H9 (cell line): Measurements from ENCODE around the gene ANKRD11. TPM values are rescaled to one million over a fixed set of nuclear protein-coding genes. Genes with fewer than 3 reads are reported as not detected.

ENCODE experiments used
- DNase-seq: peaks from one replicate; pipeline ENCODE4 v3.0.0-alpha.2; 2017
- H2AFZ ChIP-seq: one replicate; pipeline ENCODE4 v1.6.1; 2013; ENCODE audit warnings: mild to moderate bottlenecking, low read length, control low read depth, moderate library complexity
- H2AK5ac ChIP-seq: 2 replicates; pipeline ENCODE4 v1.6.1; 2013; ENCODE audit warnings: low read length, control low read depth, mixed read lengths; ENCODE audit not compliant: insufficient read length
- H2BK120ac ChIP-seq: one replicate; pipeline ENCODE4 v1.6.1; 2013; ENCODE audit warnings: low read depth, mild to moderate bottlenecking, low read length, control low read depth, inconsistent platforms; ENCODE audit not compliant: poor library complexity, severe bottlenecking
- H2BK12ac ChIP-seq: 2 replicates; pipeline ENCODE4 v1.6.1; 2013; ENCODE audit warnings: low read length, control low read depth, mixed read lengths, low read depth; ENCODE audit not compliant: insufficient read length
- H2BK15ac ChIP-seq: 2 replicates; pipeline ENCODE4 v1.6.1; 2013; ENCODE audit warnings: low read depth, low read length, control low read depth
- H2BK20ac ChIP-seq: one replicate; pipeline ENCODE4 v1.6.1; 2013; ENCODE audit warnings: low read depth, mild to moderate bottlenecking, low read length, control low read depth, inconsistent platforms; ENCODE audit not compliant: poor library complexity, severe bottlenecking
- H2BK5ac ChIP-seq: 2 replicates; pipeline ENCODE4 v1.6.1; 2013; ENCODE audit warnings: low read length, control low read depth, mixed read lengths; ENCODE audit not compliant: insufficient read length
- H3K14ac ChIP-seq: 2 replicates; pipeline ENCODE4 v1.6.1; 2013; ENCODE audit warnings: low read length, control low read depth; ENCODE audit not compliant: insufficient read depth
- H3K18ac ChIP-seq: 2 replicates; pipeline ENCODE4 v1.6.1; 2013; ENCODE audit warnings: low read depth, mild to moderate bottlenecking, mixed read lengths, low read length, control low read depth; ENCODE audit not compliant: insufficient read length
- H3K23ac ChIP-seq: 2 replicates; pipeline ENCODE4 v1.6.1; 2013; ENCODE audit warnings: low read length, control low read depth, mixed read lengths, low read depth; ENCODE audit not compliant: insufficient read length
- H3K23me2 ChIP-seq: 2 replicates; pipeline ENCODE4 v1.6.1; 2013; ENCODE audit warnings: low read depth, mild to moderate bottlenecking, mixed read lengths, low read length, control low read depth; ENCODE audit not compliant: insufficient read length, poor library complexity, severe bottlenecking
- H3K27ac ChIP-seq: 2 replicates; pipeline ENCODE4 v1.5.1; 2013; ENCODE audit warnings: low read length, control low read depth, mixed read lengths, low read depth; ENCODE audit not compliant: insufficient read length
- H3K27me3 ChIP-seq: 2 replicates; pipeline ENCODE4 v1.6.1; 2013; ENCODE audit warnings: low read length, control low read depth, inconsistent platforms; ENCODE audit not compliant: insufficient read depth
- H3K4ac ChIP-seq: 2 replicates; pipeline ENCODE4 v1.6.1; 2013; ENCODE audit warnings: low read depth, mild to moderate bottlenecking, control low read depth, inconsistent platforms, low read length, moderate library complexity
- H3K4me1 ChIP-seq: 2 replicates; pipeline ENCODE4 v1.6.1; 2013; ENCODE audit warnings: low read length, control low read depth, inconsistent platforms; ENCODE audit not compliant: insufficient read depth
- H3K4me2 ChIP-seq: 2 replicates; pipeline ENCODE4 v1.6.1; 2013; ENCODE audit warnings: low read length, control low read depth, mixed read lengths; ENCODE audit not compliant: insufficient read length, insufficient read depth
- H3K56ac ChIP-seq: 2 replicates; pipeline ENCODE4 v1.6.1; 2013; ENCODE audit warnings: low read depth, mild to moderate bottlenecking, mixed read lengths, low read length, control low read depth; ENCODE audit not compliant: insufficient read length
- H3K79me1 ChIP-seq: 2 replicates; pipeline ENCODE4 v1.6.1; 2013; ENCODE audit warnings: low read depth, mild to moderate bottlenecking, moderate library complexity, low read length, control low read depth, inconsistent platforms; ENCODE audit not compliant: insufficient read depth, poor library complexity, severe bottlenecking
- H3K79me2 ChIP-seq: 2 replicates; pipeline ENCODE4 v1.6.1; 2013; ENCODE audit warnings: low read length, control low read depth, inconsistent platforms; ENCODE audit not compliant: insufficient read depth
- H3K9ac ChIP-seq: 2 replicates; pipeline ENCODE4 v1.6.1; 2013; ENCODE audit warnings: low read length, control low read depth, mixed read lengths; ENCODE audit not compliant: insufficient read length; ENCODE audit errors: extremely low read depth
- H3K9me3 ChIP-seq: one replicate; pipeline ENCODE4 v1.6.1; 2013; ENCODE audit warnings: low read depth, low read length, inconsistent platforms; ENCODE audit not compliant: control insufficient read depth
- H3T11ph ChIP-seq: one replicate; pipeline ENCODE4 v1.6.1; 2013; ENCODE audit warnings: mild to moderate bottlenecking, low read length, control low read depth, inconsistent platforms
- H4K20me1 ChIP-seq: one replicate; pipeline ENCODE4 v1.6.1; 2013; ENCODE audit not compliant: control insufficient read depth, insufficient read length, insufficient read depth
- H4K5ac ChIP-seq: 2 replicates; pipeline ENCODE4 v1.6.1; 2013; ENCODE audit warnings: low read depth, mild to moderate bottlenecking, mixed read lengths, low read length, control low read depth; ENCODE audit not compliant: insufficient read length
- H4K8ac ChIP-seq: replicated peaks from 2 replicates; pipeline ENCODE4 v1.6.1; 2013; ENCODE audit warnings: low read length, control low read depth, mixed read lengths, low read depth; ENCODE audit not compliant: insufficient read length
- H4K91ac ChIP-seq: 2 replicates; pipeline ENCODE4 v1.6.1; 2013; ENCODE audit warnings: low read depth, mild to moderate bottlenecking, moderate library complexity, mixed read lengths, low read length, control low read depth; ENCODE audit not compliant: insufficient read length
- H3K27ac Mint-ChIP-seq, 3 experiments: 2 replicates in 2 of 3; 3 replicates in 1 of 3; pipeline ENCODE4 v1.8.0; 2020 to 2021; ENCODE audit warnings: mixed read lengths in 3 of 3, mild to moderate bottlenecking in 1 of 3, moderate library complexity in 1 of 3
- H3K27me3 Mint-ChIP-seq: 2 replicates; pipeline ENCODE4 v1.8.0; 2021; ENCODE audit warnings: low read depth, mild to moderate bottlenecking, moderate library complexity, mixed read lengths
- H3K36me3 Mint-ChIP-seq, 3 experiments: 2 replicates in 2 of 3; 3 replicates in 1 of 3; pipeline ENCODE4 v1.8.0; 2020 to 2021; ENCODE audit warnings: low read depth in 3 of 3, mixed read lengths in 3 of 3; ENCODE audit not compliant: insufficient read depth in 1 of 3
- H3K4me1 Mint-ChIP-seq, 2 experiments: 2 replicates each; pipeline ENCODE4 v1.8.0; 2020; ENCODE audit warnings: mixed read lengths in 2 of 2
- H3K4me3 Mint-ChIP-seq, 2 experiments: 2 replicates in 1 of 2; 3 replicates in 1 of 2; pipeline ENCODE4 v1.8.0; 2020 to 2021; ENCODE audit warnings: mild to moderate bottlenecking in 2 of 2, mixed read lengths in 2 of 2, moderate library complexity in 1 of 2
- H3K9me3 Mint-ChIP-seq, 2 experiments: 2 replicates in 1 of 2; 3 replicates in 1 of 2; pipeline ENCODE4 v1.8.0; 2020; ENCODE audit warnings: mild to moderate bottlenecking in 2 of 2, mixed read lengths in 2 of 2, moderate library complexity in 1 of 2
- WGBS: extraction: QIAGEN DNeasy Blood & Tissue Kit; methylation state at CpG from one replicate; pipeline ENCODE4 v1.1.7; 2013; ENCODE audit warnings: missing lambda C conversion rate, low lambda C conversion rate, mixed read lengths; ENCODE audit not compliant: insufficient read length; ENCODE audit errors: extremely low coverage; 5-methylcytosine and 5-hydroxymethylcytosine counted together
- total RNA-seq: library from RNA; stranded (reverse); gene quantifications from 2 replicates; pipeline ENCODE4 v1.2.1, GENCODE V29; 2021
- TF ChIP-seq, protein P1 (sequence below): fragments of 200-600 bp; sonication (generic); conservative IDR thresholded peaks from 3 replicates; pipeline ENCODE4 v1.8.0; 2021; ENCODE audit warnings: antibody characterized with exemption, mild to moderate bottlenecking

Gene ANKRD11
- total RNA-seq, 1 experiment from 2014 or later, result 181 TPM

DNA sequence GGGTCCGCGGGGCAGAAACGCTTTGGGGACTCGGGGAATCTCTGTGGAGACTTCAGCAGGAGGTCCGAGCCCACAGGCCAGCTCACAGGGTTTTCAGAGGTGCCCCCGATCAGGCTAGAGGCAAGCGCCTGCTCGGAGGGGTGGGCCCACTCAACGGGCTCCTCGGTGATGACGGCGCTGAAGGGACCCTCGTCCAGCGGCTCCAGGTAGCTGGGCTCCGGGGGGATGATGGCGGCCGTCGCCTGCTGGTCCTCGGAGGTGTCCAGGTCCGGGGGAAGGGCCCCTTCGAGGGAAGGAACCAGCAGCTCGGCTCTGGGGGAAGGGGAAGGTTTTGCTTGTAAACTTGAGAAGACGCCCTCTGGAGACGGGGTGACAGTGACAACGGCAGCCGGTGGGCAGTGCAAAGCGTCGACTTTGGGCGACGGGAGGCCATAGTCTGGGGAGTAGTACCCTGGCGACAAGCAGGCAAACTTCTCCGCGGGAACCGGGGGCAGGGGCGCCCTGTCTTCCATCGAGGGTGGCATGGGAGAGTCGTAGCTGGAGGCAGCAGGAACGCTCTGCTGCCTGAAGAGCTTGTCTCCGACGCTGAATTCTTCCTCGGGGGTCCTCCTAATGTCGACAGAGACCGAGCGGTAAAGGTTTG is 209.7 kb downstream of the ANKRD11 start:
- no peaks in the 10 kb centered on the region for H4K20me1 ChIP-seq

More for the DNA sequence above, 209.7 kb downstream of the ANKRD11 start:
- Histone ChIP-seq H3T11ph (no peak overlapping the region), H2BK20ac (no peak overlapping the region), H3K56ac (no peak overlapping the region), H4K5ac (no peak overlapping the region), H2BK120ac (no peak overlapping the region), H2BK15ac (no peak overlapping the region), H2BK5ac (no peak overlapping the region), H3K79me1 (peaks cover 3% of the 10 kb centered on the region), H3K4me1 (no peaks in the 10 kb centered on the region), H4K8ac (no peak overlapping the region), H3K79me2 (no peaks in the 10 kb centered on the region; the same call in 1 of the 2 replicates), H3K14ac (no peak overlapping the region), H3K23ac (no peak overlapping the region), H3K27ac (no peak overlapping the region), H2AK5ac (no peak overlapping the region), H3K18ac (no peak overlapping the region), H3K9me3 (no peaks in the 10 kb centered on the region), H3K23me2 (no peaks in the 10 kb centered on the region), H4K91ac (no peak overlapping the region), H3K27me3 (no peaks in the 10 kb centered on the region), H3K4me2 (no peak overlapping the region), H2BK12ac (no peak overlapping the region), H2AFZ (no peak overlapping the region), H3K4ac (no peak overlapping the region), H3K9ac (no peak overlapping the region)
- Mint-ChIP-seq H3K4me3 (no peak overlapping the region), H3K36me3 (peaks cover 15 to 37% (median 35%) of the 10 kb centered on the region in 3 experiments), H3K27me3 (no peaks in the 10 kb centered on the region), H3K9me3 (no peaks in the 10 kb centered on the region), H3K27ac (no peak overlapping the region), H3K4me1 (no peaks in the 10 kb centered on the region)
- WGBS, result no CpG with 5 or more reads among the region's 44 CpGs
- TF ChIP-seq, protein P1, sequence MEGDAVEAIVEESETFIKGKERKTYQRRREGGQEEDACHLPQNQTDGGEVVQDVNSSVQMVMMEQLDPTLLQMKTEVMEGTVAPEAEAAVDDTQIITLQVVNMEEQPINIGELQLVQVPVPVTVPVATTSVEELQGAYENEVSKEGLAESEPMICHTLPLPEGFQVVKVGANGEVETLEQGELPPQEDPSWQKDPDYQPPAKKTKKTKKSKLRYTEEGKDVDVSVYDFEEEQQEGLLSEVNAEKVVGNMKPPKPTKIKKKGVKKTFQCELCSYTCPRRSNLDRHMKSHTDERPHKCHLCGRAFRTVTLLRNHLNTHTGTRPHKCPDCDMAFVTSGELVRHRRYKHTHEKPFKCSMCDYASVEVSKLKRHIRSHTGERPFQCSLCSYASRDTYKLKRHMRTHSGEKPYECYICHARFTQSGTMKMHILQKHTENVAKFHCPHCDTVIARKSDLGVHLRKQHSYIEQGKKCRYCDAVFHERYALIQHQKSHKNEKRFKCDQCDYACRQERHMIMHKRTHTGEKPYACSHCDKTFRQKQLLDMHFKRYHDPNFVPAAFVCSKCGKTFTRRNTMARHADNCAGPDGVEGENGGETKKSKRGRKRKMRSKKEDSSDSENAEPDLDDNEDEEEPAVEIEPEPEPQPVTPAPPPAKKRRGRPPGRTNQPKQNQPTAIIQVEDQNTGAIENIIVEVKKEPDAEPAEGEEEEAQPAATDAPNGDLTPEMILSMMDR, result no peak
- DNase-seq, result no peak
